NCI-H1436 (cell line): ENCODE data around the gene ITGA3.
"Not testable (repeated sequence)": the region's sequence is repeated elsewhere in the genome, so short reads cannot be mapped to it uniquely, and the experiment has no call there.

Experiments
- DNase-seq: peaks from one replicate; lab custom pipeline; 2025; lab: John Stamatoyannopoulos, UW

Gene ITGA3

DNA sequence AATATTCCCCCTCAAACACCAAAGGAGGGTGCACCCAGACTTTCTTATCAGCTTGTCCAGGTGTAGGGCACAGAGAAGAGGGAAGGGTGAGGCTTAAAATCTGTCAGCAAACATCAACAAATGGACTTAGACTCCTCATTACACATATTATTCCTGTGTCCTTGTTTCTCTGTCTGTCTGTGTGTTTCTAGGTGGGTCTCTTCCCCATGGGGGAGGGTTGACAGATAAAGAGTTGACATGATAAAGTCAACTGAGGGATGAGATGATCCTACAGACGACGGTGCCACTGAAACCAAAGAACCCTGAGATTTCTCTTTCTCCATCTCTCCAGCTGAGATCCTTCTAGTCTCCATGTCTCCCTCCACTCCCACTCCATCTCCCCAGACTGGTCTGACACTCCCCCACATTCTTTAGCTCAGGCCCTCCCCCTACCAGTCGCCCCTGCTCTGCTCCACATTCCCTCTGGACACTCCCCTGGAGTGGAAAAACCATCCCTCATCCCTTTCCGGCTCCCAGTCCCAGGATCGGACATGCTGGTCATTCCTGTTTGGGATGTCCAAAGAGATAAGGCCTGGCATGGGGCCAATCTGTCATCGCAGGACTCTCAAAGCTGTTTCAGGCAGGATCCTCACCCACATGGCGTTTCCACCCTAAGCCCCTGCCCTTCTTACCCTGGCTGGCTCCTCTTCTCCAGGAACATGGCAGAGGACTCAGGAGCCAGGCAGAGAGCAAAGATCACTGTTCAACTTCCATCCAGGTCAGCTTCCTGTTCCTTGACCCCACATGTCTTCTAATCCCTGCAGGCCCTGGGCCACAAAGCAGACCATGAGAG, 2.9 kb upstream of the ITGA3 start:
- no peak for DNase-seq

DNA sequence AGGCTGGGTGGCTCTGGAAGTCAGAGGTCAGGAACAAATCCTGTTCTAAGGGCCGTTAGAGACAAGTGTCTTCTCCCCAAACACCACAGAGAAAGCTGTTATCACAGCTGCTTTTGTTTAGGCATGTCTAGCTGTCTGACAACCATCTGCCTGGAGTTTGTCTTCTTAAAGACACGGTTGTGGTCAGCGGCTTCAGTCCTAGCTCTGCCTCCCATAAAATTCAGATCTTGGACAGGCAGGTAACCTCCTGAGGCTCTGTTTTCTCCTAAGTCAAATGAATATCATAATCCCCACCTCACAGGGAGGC, 2.3 kb upstream of the ITGA3 start:
- DNase-seq: no peak

GRCh38 chr17:50055055-50055425, 870 bp upstream of the ITGA3 start:
- DNase-seq: peak; percentile 85

DNA sequence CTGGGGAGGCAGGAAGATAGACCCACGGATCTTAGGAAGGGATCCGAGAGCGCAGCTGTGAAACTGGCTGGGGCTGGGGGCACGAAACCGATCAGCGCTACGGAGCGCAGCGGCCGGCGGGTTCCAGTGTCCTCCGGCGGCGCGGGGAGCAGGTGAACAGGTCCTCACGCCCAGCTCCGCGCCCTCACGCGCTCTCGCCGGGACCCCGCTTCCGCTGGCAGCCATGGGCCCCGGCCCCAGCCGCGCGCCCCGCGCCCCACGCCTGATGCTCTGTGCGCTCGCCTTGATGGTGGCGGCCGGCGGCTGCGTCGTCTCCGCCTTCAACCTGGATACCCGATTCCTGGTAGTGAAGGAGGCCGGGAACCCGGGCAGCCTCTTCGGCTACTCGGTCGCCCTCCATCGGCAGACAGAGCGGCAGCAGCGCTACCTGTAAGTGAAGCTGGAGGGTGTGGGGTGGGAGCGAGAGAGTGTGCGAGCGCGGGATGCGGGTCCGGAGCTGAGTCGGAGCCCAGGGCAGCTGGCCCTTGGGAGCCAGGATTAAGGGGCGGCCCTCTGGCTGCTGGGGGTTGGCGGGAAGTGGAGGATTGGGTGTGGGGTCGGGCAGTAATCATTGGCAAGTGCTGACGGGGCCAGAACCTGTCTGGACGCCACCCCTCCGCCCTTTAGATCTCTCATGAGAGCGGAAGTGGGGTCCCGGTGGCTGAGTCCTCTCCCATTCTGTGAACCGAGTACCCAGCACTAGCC, 479 bp downstream of the ITGA3 start:
- peak; percentile 80 for DNase-seq

DNA sequence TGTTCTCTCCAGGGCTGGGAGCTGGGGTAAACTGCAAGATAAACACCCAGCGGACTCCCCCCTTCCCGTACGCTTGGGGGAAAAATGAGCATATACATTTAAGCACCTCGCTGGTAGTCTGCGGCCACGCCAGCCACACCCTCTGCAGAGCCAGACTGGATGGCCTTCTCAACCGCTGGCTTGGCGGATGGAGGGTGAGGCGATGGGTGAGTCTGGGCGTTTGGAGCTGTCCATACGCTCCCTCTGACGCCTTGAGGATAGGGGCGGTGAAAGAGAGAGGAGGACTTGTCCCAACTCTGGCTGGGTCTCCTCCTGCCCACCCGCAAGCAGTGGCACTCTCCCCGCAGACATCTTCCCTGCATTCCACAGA, 1.0 kb downstream of the ITGA3 start:
- DNase-seq: no peak

DNA sequence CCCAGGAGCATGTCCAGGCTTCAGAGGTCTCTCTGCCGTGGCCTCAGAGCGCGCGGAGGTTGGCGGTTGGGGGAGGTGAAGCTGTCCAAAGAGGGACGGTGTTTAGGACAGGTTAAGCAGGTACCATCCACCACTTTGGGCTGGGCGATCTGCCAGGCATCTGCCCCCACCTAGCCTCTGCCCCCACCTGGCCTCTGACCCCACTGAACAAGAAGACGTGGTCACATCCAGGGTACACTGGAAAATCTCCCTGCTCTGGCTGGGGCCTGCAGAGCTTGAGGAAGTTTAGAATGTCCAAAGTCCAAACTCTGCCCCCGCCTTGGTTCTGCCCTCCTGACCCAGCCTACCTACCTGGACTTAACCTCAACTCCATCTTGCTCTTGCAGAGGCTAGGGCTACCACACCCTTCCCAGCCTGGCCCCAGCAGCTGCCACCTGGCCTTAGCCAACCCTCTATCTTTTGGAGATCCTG, 1.6 kb downstream of the ITGA3 start:
- no peak for DNase-seq

GRCh38 chr17:50058296-50058953, 2.5 kb downstream of the ITGA3 start:
- no peak for DNase-seq

- no peak for DNase-seq
These were observed 3.3 kb downstream of the ITGA3 start for GRCh38 chr17:50059256-50059655.

DNA sequence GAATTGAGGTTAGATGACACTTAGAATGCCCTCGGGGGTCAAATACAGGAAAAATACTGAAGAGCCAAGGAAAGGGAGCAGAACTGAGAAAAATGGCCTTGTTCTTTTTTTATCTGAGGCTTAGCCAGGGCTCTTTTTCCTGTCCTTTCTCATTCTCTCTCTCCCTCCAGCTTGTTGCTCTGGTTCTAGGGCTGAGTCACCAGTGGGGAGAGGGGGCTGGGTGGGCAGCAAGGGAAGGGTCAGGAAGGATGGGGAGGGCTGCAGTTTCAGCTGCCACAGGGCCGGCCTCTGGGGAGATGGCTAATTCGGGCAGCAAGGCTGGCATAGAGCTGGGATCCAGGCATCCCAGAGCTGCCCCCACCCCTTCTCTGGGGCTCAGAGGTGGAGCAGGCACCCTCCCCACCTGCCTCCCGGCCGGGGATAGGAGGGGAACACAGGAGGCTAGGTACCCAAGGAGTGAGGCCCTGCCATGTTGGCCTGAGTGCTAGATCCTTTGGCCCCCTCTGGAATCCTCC, 3.9 kb downstream of the ITGA3 start:
- DNase-seq: no peak

- no peak for DNase-seq
These were observed 5.2 kb downstream of the ITGA3 start for GRCh38 chr17:50060951-50061712.

DNA sequence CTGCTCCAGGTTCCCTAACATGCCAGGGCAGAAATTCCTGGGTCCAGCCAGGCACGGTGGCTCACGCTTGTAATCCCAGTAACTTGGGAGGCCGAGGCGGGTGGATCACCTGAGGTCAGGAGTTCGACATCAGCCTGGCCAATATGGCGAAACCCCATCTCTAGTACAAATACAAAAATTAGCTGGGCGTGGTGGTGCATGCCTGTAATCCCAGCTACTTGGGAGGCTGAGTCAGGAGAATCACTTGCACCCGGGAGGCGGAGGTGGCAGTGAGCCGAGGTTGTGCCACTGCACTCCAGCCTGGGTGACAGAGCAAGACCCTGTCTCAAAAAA, 5.8 kb downstream of the ITGA3 start:
- not testable (repeated sequence) for DNase-seq

GRCh38 chr17:50062293-50063243, 6.7 kb downstream of the ITGA3 start:
- no peak for DNase-seq

DNA sequence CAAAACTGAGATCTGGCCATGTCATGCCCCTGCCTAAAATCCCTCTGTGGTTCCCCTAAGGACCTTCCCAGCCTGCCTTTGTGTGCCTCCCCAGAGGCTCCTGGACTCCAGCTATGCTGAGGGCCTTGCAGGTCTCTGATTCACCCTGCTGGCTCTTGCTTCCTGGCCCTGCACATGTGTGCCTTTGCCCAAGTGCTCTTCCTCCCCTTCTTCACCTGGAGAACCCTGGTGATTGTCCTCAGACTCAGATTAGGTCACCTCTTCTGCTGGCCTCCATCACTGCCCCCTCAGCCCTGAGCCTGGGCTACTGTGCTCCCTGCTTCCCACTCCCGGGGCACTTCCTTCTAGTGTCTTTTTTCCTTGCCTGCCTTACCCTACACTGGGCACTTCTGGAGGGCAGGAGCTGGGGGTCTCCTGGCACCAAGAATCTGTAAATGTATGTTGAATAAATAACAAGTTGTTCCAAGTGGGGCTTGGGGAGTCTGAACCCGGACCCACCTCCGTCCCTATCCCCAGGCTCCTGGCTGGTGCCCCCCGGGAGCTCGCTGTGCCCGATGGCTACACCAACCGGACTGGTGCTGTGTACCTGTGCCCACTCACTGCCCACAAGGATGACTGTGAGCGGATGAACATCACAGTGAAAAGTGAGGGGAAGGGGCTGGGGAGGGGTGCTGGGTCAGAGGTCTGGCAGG, 7.8 kb downstream of the ITGA3 start:
- DNase-seq: no peak

GRCh38 chr17:50064253-50065001, 8.5 kb downstream of the ITGA3 start:
- no peak for DNase-seq

DNA sequence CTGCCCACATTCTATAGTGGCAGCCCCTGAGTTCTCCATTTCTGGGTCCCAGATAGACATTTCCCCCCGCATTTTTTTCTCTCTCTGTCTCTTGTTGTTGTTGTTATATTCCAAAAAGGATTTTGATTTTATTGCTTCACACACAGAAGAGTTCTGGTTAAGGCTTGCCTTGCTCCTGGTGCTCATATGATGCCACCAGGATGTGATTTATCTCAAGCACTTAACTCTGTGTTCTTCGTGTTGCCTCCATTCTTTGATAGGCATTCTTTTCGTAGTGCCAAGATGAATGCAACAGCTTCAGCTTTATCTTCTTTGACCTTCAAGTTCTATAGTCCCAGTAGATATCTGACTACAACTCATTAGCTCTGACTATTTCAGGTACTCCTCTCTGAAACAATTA, 9.1 kb downstream of the ITGA3 start:
- DNase-seq: no peak

DNA sequence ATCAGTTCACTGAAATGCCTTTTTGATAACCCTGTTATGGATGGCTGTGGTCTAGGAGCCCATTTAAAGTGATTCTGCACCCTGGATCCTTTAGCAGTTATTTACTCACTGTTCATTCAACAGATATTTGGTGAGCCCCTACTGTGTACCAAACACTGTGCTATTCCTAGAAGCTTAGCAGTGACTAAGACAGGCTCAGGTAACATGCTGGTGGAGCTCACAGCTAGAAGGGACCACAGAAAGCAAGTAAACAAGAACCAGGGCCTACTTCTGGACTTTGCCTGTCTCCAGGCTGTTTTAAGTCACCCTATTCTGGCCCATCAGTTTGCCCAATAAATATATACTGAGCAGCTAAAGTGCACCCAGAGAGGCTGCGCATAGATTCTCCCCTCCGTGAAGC, 11.1 kb downstream of the ITGA3 start:
- no peak for DNase-seq

GRCh38 chr17:50067996-50068395, 12.1 kb downstream of the ITGA3 start:
- no peak for DNase-seq

- DNase-seq: no peak
These were observed 15.2 kb downstream of the ITGA3 start for GRCh38 chr17:50070908-50071680.

DNA sequence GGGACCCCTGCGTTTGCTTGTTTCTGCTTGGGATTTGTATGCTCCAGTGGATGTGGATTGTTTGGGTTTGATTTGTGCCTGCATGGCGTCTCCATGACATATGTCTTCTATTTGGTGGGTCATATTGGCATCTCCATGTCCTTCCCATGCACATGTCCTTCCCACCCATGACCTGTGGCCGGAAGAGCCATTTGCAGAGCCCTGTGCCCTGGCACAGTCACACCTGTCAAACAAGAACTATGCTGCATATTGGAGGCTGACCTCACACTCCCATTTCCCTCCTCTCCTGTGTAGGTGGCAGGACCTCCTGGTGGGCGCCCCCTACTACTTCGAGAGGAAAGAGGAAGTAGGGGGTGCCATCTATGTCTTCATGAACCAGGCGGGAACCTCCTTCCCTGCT, 15.8 kb downstream of the ITGA3 start:
- no peak for DNase-seq
